PC-3 (cell line): ENCODE results near the gene TMTC3. TPM values are rescaled to one million over a fixed set of nuclear protein-coding genes. Genes with fewer than 3 reads are reported as not detected.

Source experiments
- ATAC-seq: fragments of 200-7000 bp; cut with Tn5 transposase; 2 replicates; pipeline ENCODE4 v1.9.1; 2020; ENCODE audit warnings: mild to moderate bottlenecking, moderate library complexity
- BruUV-seq: library from RNA; stranded (reverse); fragments of 400-500 nt; replicated peaks from 2 replicates; lab custom pipeline; 2021; lab: Mats Ljungman, UMichigan
- CTCF ChIA-PET: fragments of 300-600 bp; sonication (Branson Sonifier 250); formaldehyde crosslinking; loops from one replicate; lab custom pipeline; 2022; ENCODE audit warnings: antibody characterized with exemption; lab: Charles Lee
- POLR2A ChIA-PET: fragments of 300-600 bp; sonication (Branson Sonifier 250); formaldehyde crosslinking; loops from one replicate; lab custom pipeline; 2022; ENCODE audit warnings: antibody characterized with exemption; ENCODE audit not compliant: unreplicated experiment; lab: Charles Lee
- DNase-seq: peaks from one replicate; pipeline ENCODE4 v3.0.0-alpha.2; 2015
- H2AFZ ChIP-seq: fragments of 300-600 bp; sonication (generic); 2 replicates; pipeline ENCODE4 v1.6.0; 2016; ENCODE audit warnings: antibody characterized with exemption, low read length
- H3F3A ChIP-seq: fragments of 300-600 bp; sonication (generic); one replicate; pipeline ENCODE4 v1.6.0; 2017; ENCODE audit warnings: antibody characterized with exemption, low read length, control low read depth, mild to moderate bottlenecking; ENCODE audit not compliant: unreplicated experiment
- H3K27ac ChIP-seq: fragments of 300-600 bp; sonication (generic); 2 replicates; pipeline ENCODE4 v1.5.1; 2016; ENCODE audit warnings: mild to moderate bottlenecking, low read length
- H3K27me3 ChIP-seq: fragments of 300-600 bp; sonication (generic); 2 replicates; pipeline ENCODE4 v1.6.1; 2016; ENCODE audit warnings: low read length, mixed read lengths
- H3K36me3 ChIP-seq: fragments of 300-600 bp; sonication (generic); 2 replicates; pipeline ENCODE4 v1.6.1; 2016; ENCODE audit warnings: low read depth, mixed run types, low read length, mixed read lengths
- H3K4me1 ChIP-seq: fragments of 300-600 bp; sonication (generic); 2 replicates; pipeline ENCODE4 v1.5.1; 2016; ENCODE audit warnings: low read length; ENCODE audit not compliant: insufficient read depth
- H3K4me2 ChIP-seq: fragments of 300-600 bp; sonication (generic); 2 replicates; pipeline ENCODE4 v1.6.0; 2016; ENCODE audit warnings: low read length
- H3K4me3 ChIP-seq: fragments of 300-600 bp; sonication (generic); 2 replicates; pipeline ENCODE4 v1.5.1; 2016; ENCODE audit warnings: mild to moderate bottlenecking, low read length, mixed read lengths
- H3K79me2 ChIP-seq: fragments of 300-600 bp; sonication (generic); 2 replicates; pipeline ENCODE4 v1.6.1; 2017; ENCODE audit warnings: low read length, mixed read lengths
- H3K9ac ChIP-seq: fragments of 300-600 bp; sonication (generic); 2 replicates; pipeline ENCODE4 v1.6.0; 2016; ENCODE audit warnings: mild to moderate bottlenecking, low read length
- H3K9me2 ChIP-seq: fragments of 300-600 bp; sonication (generic); replicated peaks from 2 replicates; pipeline ENCODE4 v1.6.1; 2016; ENCODE audit warnings: mixed run types, low read length, mixed read lengths
- H3K9me3 ChIP-seq: fragments of 300-600 bp; sonication (generic); 2 replicates; pipeline ENCODE4 v1.6.1; 2016; ENCODE audit warnings: low read length, mixed read lengths
- H4K20me1 ChIP-seq: fragments of 300-600 bp; sonication (generic); 2 replicates; pipeline ENCODE4 v1.6.1; 2016; ENCODE audit warnings: low read length, mixed read lengths
- EZH2 ChIP-seq: fragments of 300-600 bp; sonication (generic); IDR thresholded peaks from one replicate; pipeline ENCODE4 v1.6.1; 2017; ENCODE audit warnings: antibody characterized with exemption, mild to moderate bottlenecking, low read length; ENCODE audit not compliant: unreplicated experiment
- EZH2phosphoT487 ChIP-seq: fragments of 300-600 bp; sonication (generic); IDR thresholded peaks from 2 replicates; pipeline ENCODE4 v1.6.1; 2018; ENCODE audit warnings: mild to moderate bottlenecking, antibody characterized with exemption, low read length, borderline replicate concordance
- intact Hi-C: fragments of 100-400 bp; cut with micrococcal nuclease; formaldehyde crosslinking; loops from 2 replicates; pipeline ENCODE4 v1.9.0; 2023
- total RNA-seq: library from RNA; depleted of rRNA; stranded (reverse); fragments of >200 nt; gene quantifications from 2 replicates; pipeline ENCODE4 v1.2.3, GENCODE V29; 2014
- TF ChIP-seq, protein P1 (sequence below): fragments of 300-600 bp; sonication (generic); conservative IDR thresholded peaks from 2 replicates; pipeline ENCODE4 v1.5.1; 2017; ENCODE audit warnings: antibody characterized with exemption, low read depth, mild to moderate bottlenecking, low read length

TMTC3 gene
- total RNA-seq, 1 experiment from 2014 or later = 11.4 TPM

DNA sequence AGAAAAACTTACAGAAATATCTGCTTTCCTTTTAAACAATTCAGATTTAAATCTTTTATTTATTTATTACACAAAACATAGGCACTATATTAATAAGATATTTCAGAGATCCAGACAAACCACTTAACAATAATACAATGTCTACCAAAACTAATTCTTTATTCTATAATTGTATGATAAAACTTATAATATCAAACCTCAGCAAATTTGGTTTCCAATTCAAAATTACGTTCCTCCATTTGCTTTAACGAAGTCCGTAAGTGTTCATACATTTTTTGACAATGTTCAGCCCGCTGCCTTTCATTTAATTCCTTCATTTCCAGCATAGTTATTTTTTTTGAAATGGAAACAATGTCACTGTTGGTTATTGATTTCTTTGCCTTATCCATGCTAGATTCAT lies 48.5 kb upstream of the TMTC3 start:
- H3K4me1 ChIP-seq = no peaks in the 10 kb centered on the region
- intact Hi-C loops = no loop called here
- no peak overlapping the region for H3K4me2 ChIP-seq
- H3K9me2 ChIP-seq = no peaks in the 10 kb centered on the region
- H3K79me2 ChIP-seq = no peaks in the 10 kb centered on the region
- H3F3A ChIP-seq = no peaks in the 10 kb centered on the region
- no peak for TF ChIP-seq EZH2
- TF ChIP-seq EZH2phosphoT487 = no peak
- TF ChIP-seq, protein P1, sequence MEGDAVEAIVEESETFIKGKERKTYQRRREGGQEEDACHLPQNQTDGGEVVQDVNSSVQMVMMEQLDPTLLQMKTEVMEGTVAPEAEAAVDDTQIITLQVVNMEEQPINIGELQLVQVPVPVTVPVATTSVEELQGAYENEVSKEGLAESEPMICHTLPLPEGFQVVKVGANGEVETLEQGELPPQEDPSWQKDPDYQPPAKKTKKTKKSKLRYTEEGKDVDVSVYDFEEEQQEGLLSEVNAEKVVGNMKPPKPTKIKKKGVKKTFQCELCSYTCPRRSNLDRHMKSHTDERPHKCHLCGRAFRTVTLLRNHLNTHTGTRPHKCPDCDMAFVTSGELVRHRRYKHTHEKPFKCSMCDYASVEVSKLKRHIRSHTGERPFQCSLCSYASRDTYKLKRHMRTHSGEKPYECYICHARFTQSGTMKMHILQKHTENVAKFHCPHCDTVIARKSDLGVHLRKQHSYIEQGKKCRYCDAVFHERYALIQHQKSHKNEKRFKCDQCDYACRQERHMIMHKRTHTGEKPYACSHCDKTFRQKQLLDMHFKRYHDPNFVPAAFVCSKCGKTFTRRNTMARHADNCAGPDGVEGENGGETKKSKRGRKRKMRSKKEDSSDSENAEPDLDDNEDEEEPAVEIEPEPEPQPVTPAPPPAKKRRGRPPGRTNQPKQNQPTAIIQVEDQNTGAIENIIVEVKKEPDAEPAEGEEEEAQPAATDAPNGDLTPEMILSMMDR = no peak
- no TSS peak for BruUV-seq
- ChIA-PET POLR2A (no interaction called here), CTCF (no interaction called here)
- ATAC-seq = no peak
- peaks cover 5% of the 10 kb centered on the region for H3K36me3 ChIP-seq
- H3K27me3 ChIP-seq = no peaks in the 10 kb centered on the region
- H2AFZ ChIP-seq = no peak overlapping the region
- H4K20me1 ChIP-seq = no peaks in the 10 kb centered on the region
- no peak overlapping the region for H3K9ac ChIP-seq
- H3K27ac ChIP-seq = no peak overlapping the region
- no peak overlapping the region for H3K4me3 ChIP-seq
- DNase-seq = no peak
- no peaks in the 10 kb centered on the region for H3K9me3 ChIP-seq

DNA sequence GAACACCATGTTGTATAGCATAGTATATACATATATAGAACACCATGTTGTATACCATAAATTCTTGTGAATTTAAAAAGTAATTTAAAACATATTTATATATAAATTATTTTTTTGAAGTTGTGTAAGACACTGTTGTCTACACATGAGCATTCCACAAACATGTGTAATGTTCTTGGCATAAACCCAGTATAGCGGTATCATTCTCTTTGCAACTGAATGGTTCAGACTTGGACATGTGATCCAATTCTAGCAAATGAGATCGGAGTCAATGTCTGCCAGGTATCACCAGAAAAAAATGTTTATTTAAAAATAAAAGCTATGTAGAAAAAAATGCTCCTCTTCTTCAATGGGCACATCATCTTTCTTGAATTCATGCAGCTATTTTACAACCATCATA lies 34.1 kb upstream of the TMTC3 start:
- ATAC-seq = no peak
- Histone ChIP-seq H3K27me3 (no peaks in the 10 kb centered on the region), H3K79me2 (no peaks in the 10 kb centered on the region), H3K4me1 (no peaks in the 10 kb centered on the region), H3K9ac (no peak overlapping the region), H3K9me3 (no peaks in the 10 kb centered on the region), H4K20me1 (no peaks in the 10 kb centered on the region), H3K9me2 (no peaks in the 10 kb centered on the region), H3K4me2 (no peak overlapping the region), H2AFZ (no peak overlapping the region), H3K27ac (no peak overlapping the region), H3K36me3 (peaks cover 9% of the 10 kb centered on the region; the same call in 1 of the 2 replicates), H3K4me3 (no peak overlapping the region), H3F3A (no peaks in the 10 kb centered on the region)
- intact Hi-C loops = no loop called here
- POLR2A ChIA-PET = no interaction called here
- TF ChIP-seq, protein P1 = no peak
- no peak for TF ChIP-seq EZH2phosphoT487
- TF ChIP-seq EZH2 = no peak
- BruUV-seq = no TSS peak
- peak; percentile 2 for DNase-seq
- CTCF ChIA-PET = interaction anchor here (0.6 kb wide), 1 partner anchor 56 kb away, joined by 3 read pairs; no protein-coding TSS in a partner anchor

DNA sequence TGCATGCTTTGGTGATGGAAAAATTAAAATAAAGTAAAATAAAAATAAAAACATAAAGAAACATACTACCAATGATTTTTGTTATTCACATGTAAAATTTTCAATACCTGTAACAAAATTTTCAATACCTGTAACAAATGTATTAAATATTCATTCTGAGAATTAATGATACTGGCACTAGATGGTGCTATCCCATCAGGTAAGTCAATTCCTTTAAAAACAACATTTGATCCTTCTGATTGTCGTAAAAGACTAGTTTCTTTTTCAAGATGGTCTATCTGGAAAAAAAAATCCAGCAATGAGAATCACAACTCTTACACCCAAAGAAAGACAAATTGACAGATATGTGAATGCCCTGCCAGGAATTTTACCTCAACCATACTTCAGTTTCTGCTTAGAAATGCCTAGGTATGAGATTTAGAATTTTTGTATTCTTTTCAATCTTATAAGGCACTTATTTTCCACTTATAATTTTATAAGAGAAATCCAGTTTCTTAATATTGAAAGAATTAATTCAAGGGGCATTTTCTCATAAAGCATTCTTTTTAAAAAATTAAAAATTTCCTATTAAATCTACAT lies 30.9 kb upstream of the TMTC3 start:
- Histone ChIP-seq H2AFZ (peak overlapping the region; percentile 74; the same call in 1 of the 2 replicates), H3K9me2 (no peaks in the 10 kb centered on the region)

More for the DNA sequence above, 30.9 kb upstream of the TMTC3 start:
- no peak for TF ChIP-seq EZH2
- TF ChIP-seq, protein P1 = peak; percentile 75
- Histone ChIP-seq H3K79me2 (no peaks in the 10 kb centered on the region), H3F3A (no peaks in the 10 kb centered on the region), H3K36me3 (peaks cover 8% of the 10 kb centered on the region; the same call in 1 of the 2 replicates), H4K20me1 (no peaks in the 10 kb centered on the region), H3K27ac (no peak overlapping the region), H3K9ac (peak overlapping the region; percentile 45; the same call in 1 of the 2 replicates), H3K9me3 (no peaks in the 10 kb centered on the region), H3K27me3 (no peaks in the 10 kb centered on the region), H3K4me2 (peak overlapping the region; percentile 86), H3K4me1 (peaks cover 5% of the 10 kb centered on the region; the same call in 1 of the 2 replicates), H3K4me3 (peak overlapping the region; percentile 61; the same call in 1 of the 2 replicates)
- intact Hi-C loops = loop anchor here (2.0 to 10.0 kb wide), 3 partner anchors 882 to 1354 kb away; no protein-coding TSS in a partner anchor
- no TSS peak for BruUV-seq
- peak; percentile 76 for DNase-seq
- ATAC-seq = no peak
- POLR2A ChIA-PET = no interaction called here
- CTCF ChIA-PET = no interaction called here
